B cell (primary cell): ENCODE data around the gene SRSF6.

Source experiments
- CTCF ChIP-seq: fragments of 200-600 bp; IDR thresholded peaks from one replicate; pipeline ENCODE4 v1.8.0; 2022; ENCODE audit warnings: antibody characterized with exemption, mild to moderate bottlenecking
- EZH2 ChIP-seq: IDR thresholded peaks from 2 replicates; pipeline ENCODE4 v1.6.1; 2012; ENCODE audit warnings: borderline replicate concordance, low read depth, mild to moderate bottlenecking, moderate library complexity, low read length; ENCODE audit not compliant: insufficient read depth, poor library complexity, severe bottlenecking

GRCh38 chr20:43463527-43464218 lies 6.0 kb downstream of the SRSF6 start:
- TF ChIP-seq CTCF: no peak
- no peak for TF ChIP-seq EZH2
